H9 (cell line): Measurements from ENCODE around the gene SETD5. TPM values are rescaled to one million over a fixed set of nuclear protein-coding genes. Genes with fewer than 3 reads are reported as not detected.

Experiments
- DNase-seq: peaks from one replicate; pipeline ENCODE4 v3.0.0-alpha.2; 2017
- H2AFZ ChIP-seq: one replicate; pipeline ENCODE4 v1.6.1; 2013; ENCODE audit warnings: mild to moderate bottlenecking, low read length, control low read depth, moderate library complexity
- H2AK5ac ChIP-seq: 2 replicates; pipeline ENCODE4 v1.6.1; 2013; ENCODE audit warnings: low read length, control low read depth, mixed read lengths; ENCODE audit not compliant: insufficient read length
- H2BK120ac ChIP-seq: one replicate; pipeline ENCODE4 v1.6.1; 2013; ENCODE audit warnings: low read depth, mild to moderate bottlenecking, low read length, control low read depth, inconsistent platforms; ENCODE audit not compliant: poor library complexity, severe bottlenecking
- H2BK12ac ChIP-seq: 2 replicates; pipeline ENCODE4 v1.6.1; 2013; ENCODE audit warnings: low read length, control low read depth, mixed read lengths, low read depth; ENCODE audit not compliant: insufficient read length
- H2BK15ac ChIP-seq: 2 replicates; pipeline ENCODE4 v1.6.1; 2013; ENCODE audit warnings: low read depth, low read length, control low read depth
- H2BK20ac ChIP-seq: one replicate; pipeline ENCODE4 v1.6.1; 2013; ENCODE audit warnings: low read depth, mild to moderate bottlenecking, low read length, control low read depth, inconsistent platforms; ENCODE audit not compliant: poor library complexity, severe bottlenecking
- H2BK5ac ChIP-seq: 2 replicates; pipeline ENCODE4 v1.6.1; 2013; ENCODE audit warnings: low read length, control low read depth, mixed read lengths; ENCODE audit not compliant: insufficient read length
- H3K14ac ChIP-seq: 2 replicates; pipeline ENCODE4 v1.6.1; 2013; ENCODE audit warnings: low read length, control low read depth; ENCODE audit not compliant: insufficient read depth
- H3K18ac ChIP-seq: 2 replicates; pipeline ENCODE4 v1.6.1; 2013; ENCODE audit warnings: low read depth, mild to moderate bottlenecking, mixed read lengths, low read length, control low read depth; ENCODE audit not compliant: insufficient read length
- H3K23ac ChIP-seq: 2 replicates; pipeline ENCODE4 v1.6.1; 2013; ENCODE audit warnings: low read length, control low read depth, mixed read lengths, low read depth; ENCODE audit not compliant: insufficient read length
- H3K23me2 ChIP-seq: 2 replicates; pipeline ENCODE4 v1.6.1; 2013; ENCODE audit warnings: low read depth, mild to moderate bottlenecking, mixed read lengths, low read length, control low read depth; ENCODE audit not compliant: insufficient read length, poor library complexity, severe bottlenecking
- H3K27ac ChIP-seq: 2 replicates; pipeline ENCODE4 v1.5.1; 2013; ENCODE audit warnings: low read length, control low read depth, mixed read lengths, low read depth; ENCODE audit not compliant: insufficient read length
- H3K27me3 ChIP-seq: 2 replicates; pipeline ENCODE4 v1.6.1; 2013; ENCODE audit warnings: low read length, control low read depth, inconsistent platforms; ENCODE audit not compliant: insufficient read depth
- H3K4ac ChIP-seq: 2 replicates; pipeline ENCODE4 v1.6.1; 2013; ENCODE audit warnings: low read depth, mild to moderate bottlenecking, control low read depth, inconsistent platforms, low read length, moderate library complexity
- H3K4me1 ChIP-seq: 2 replicates; pipeline ENCODE4 v1.6.1; 2013; ENCODE audit warnings: low read length, control low read depth, inconsistent platforms; ENCODE audit not compliant: insufficient read depth
- H3K4me2 ChIP-seq: 2 replicates; pipeline ENCODE4 v1.6.1; 2013; ENCODE audit warnings: low read length, control low read depth, mixed read lengths; ENCODE audit not compliant: insufficient read length, insufficient read depth
- H3K56ac ChIP-seq: 2 replicates; pipeline ENCODE4 v1.6.1; 2013; ENCODE audit warnings: low read depth, mild to moderate bottlenecking, mixed read lengths, low read length, control low read depth; ENCODE audit not compliant: insufficient read length
- H3K79me1 ChIP-seq: 2 replicates; pipeline ENCODE4 v1.6.1; 2013; ENCODE audit warnings: low read depth, mild to moderate bottlenecking, moderate library complexity, low read length, control low read depth, inconsistent platforms; ENCODE audit not compliant: insufficient read depth, poor library complexity, severe bottlenecking
- H3K79me2 ChIP-seq: 2 replicates; pipeline ENCODE4 v1.6.1; 2013; ENCODE audit warnings: low read length, control low read depth, inconsistent platforms; ENCODE audit not compliant: insufficient read depth
- H3K9ac ChIP-seq: 2 replicates; pipeline ENCODE4 v1.6.1; 2013; ENCODE audit warnings: low read length, control low read depth, mixed read lengths; ENCODE audit not compliant: insufficient read length; ENCODE audit errors: extremely low read depth
- H3K9me3 ChIP-seq: one replicate; pipeline ENCODE4 v1.6.1; 2013; ENCODE audit warnings: low read depth, low read length, inconsistent platforms; ENCODE audit not compliant: control insufficient read depth
- H3T11ph ChIP-seq: one replicate; pipeline ENCODE4 v1.6.1; 2013; ENCODE audit warnings: mild to moderate bottlenecking, low read length, control low read depth, inconsistent platforms
- H4K20me1 ChIP-seq: one replicate; pipeline ENCODE4 v1.6.1; 2013; ENCODE audit not compliant: control insufficient read depth, insufficient read length, insufficient read depth
- H4K5ac ChIP-seq: 2 replicates; pipeline ENCODE4 v1.6.1; 2013; ENCODE audit warnings: low read depth, mild to moderate bottlenecking, mixed read lengths, low read length, control low read depth; ENCODE audit not compliant: insufficient read length
- H4K8ac ChIP-seq: replicated peaks from 2 replicates; pipeline ENCODE4 v1.6.1; 2013; ENCODE audit warnings: low read length, control low read depth, mixed read lengths, low read depth; ENCODE audit not compliant: insufficient read length
- H4K91ac ChIP-seq: 2 replicates; pipeline ENCODE4 v1.6.1; 2013; ENCODE audit warnings: low read depth, mild to moderate bottlenecking, moderate library complexity, mixed read lengths, low read length, control low read depth; ENCODE audit not compliant: insufficient read length
- H3K27ac Mint-ChIP-seq, 3 experiments: 2 replicates in 2 of 3; 3 replicates in 1 of 3; pipeline ENCODE4 v1.8.0; 2020 to 2021; ENCODE audit warnings: mixed read lengths in 3 of 3, mild to moderate bottlenecking in 1 of 3, moderate library complexity in 1 of 3
- H3K27me3 Mint-ChIP-seq: 2 replicates; pipeline ENCODE4 v1.8.0; 2021; ENCODE audit warnings: low read depth, mild to moderate bottlenecking, moderate library complexity, mixed read lengths
- H3K36me3 Mint-ChIP-seq, 3 experiments: 2 replicates in 2 of 3; 3 replicates in 1 of 3; pipeline ENCODE4 v1.8.0; 2020 to 2021; ENCODE audit warnings: low read depth in 3 of 3, mixed read lengths in 3 of 3; ENCODE audit not compliant: insufficient read depth in 1 of 3
- H3K4me1 Mint-ChIP-seq, 2 experiments: 2 replicates each; pipeline ENCODE4 v1.8.0; 2020; ENCODE audit warnings: mixed read lengths in 2 of 2
- H3K4me3 Mint-ChIP-seq, 2 experiments: 2 replicates in 1 of 2; 3 replicates in 1 of 2; pipeline ENCODE4 v1.8.0; 2020 to 2021; ENCODE audit warnings: mild to moderate bottlenecking in 2 of 2, mixed read lengths in 2 of 2, moderate library complexity in 1 of 2
- H3K9me3 Mint-ChIP-seq, 2 experiments: 2 replicates in 1 of 2; 3 replicates in 1 of 2; pipeline ENCODE4 v1.8.0; 2020; ENCODE audit warnings: mild to moderate bottlenecking in 2 of 2, mixed read lengths in 2 of 2, moderate library complexity in 1 of 2
- WGBS: extraction: QIAGEN DNeasy Blood & Tissue Kit; methylation state at CpG from one replicate; pipeline ENCODE4 v1.1.7; 2013; ENCODE audit warnings: missing lambda C conversion rate, low lambda C conversion rate, mixed read lengths; ENCODE audit not compliant: insufficient read length; ENCODE audit errors: extremely low coverage; 5-methylcytosine and 5-hydroxymethylcytosine counted together
- total RNA-seq: library from RNA; stranded (reverse); gene quantifications from 2 replicates; pipeline ENCODE4 v1.2.1, GENCODE V29; 2021
- TF ChIP-seq, protein P1 (sequence below): fragments of 200-600 bp; sonication (generic); conservative IDR thresholded peaks from 3 replicates; pipeline ENCODE4 v1.8.0; 2021; ENCODE audit warnings: antibody characterized with exemption, mild to moderate bottlenecking

Gene SETD5
- total RNA-seq, 1 experiment from 2014 or later: 207 TPM

DNA sequence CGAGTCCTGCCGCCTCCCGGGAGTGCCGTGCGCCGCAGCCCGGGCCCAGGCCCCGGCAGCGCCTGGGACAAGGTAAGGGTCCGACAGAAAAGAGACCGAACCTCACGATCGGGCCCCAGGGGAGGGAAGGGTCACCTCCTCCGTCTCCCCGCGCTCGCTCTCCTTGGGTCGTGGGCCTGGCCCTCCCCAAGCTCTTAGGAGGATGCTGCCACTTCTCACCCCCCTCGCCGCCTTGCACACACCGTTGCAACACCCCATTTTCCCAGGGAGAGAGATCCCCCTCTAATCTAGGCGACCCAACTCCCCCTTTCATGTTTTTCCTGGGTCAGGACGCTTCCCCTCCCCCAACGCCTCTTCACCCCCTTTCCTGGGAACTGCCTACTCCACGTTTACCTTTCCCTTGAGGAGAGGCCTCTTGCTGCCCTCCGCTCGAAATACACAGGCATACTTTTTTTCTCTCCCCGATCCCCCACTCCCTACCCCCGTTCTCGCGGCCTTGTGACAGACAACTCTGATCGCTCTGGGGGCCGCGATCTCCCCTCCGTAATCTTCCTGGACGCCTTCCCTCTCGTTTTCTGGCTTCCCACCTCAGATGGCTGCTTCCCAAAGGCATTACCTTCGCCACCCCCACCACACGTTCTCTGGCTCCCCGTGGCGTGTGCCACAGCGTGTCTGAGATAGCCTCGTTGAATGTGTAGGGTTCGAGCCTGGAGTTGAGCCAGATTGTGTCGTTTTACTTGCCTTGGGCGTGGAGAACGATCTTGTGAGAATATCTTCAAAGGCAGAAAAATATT lies 688 bp downstream of the SETD5 start:
- peak overlapping the region; percentile 75 for H3K27ac ChIP-seq
- peak overlapping the region; percentile 93 for H4K5ac ChIP-seq
- no peak overlapping the region for H2BK120ac ChIP-seq
- peaks cover 25 to 41% (median 37%) of the 10 kb centered on the region in 3 experiments for H3K36me3 Mint-ChIP-seq
- peak overlapping the region; percentile 89 for H3K18ac ChIP-seq
- no peak overlapping the region for H2BK20ac ChIP-seq
- no peaks in the 10 kb centered on the region for H3K9me3 ChIP-seq
- H2AFZ ChIP-seq: no peak overlapping the region
- no CpG with 5 or more reads among the region's 47 CpGs for WGBS
- peak overlapping the region; percentile 99 for H3K14ac ChIP-seq
- H4K20me1 ChIP-seq: peaks cover 2% of the 10 kb centered on the region
- peak overlapping the region; percentile 97 for H3K4me2 ChIP-seq
- peak overlapping the region; percentile 96 for H3K23ac ChIP-seq
- peak overlapping the region; percentile 31 for H3K56ac ChIP-seq
- no peak overlapping the region for H2AK5ac ChIP-seq
- H2BK5ac ChIP-seq: peak overlapping the region; percentile 84
- peaks cover 4% of the 10 kb centered on the region; the same call in 1 of the 2 replicates for H3K4me1 ChIP-seq
- H3K27me3 ChIP-seq: no peaks in the 10 kb centered on the region
- H4K8ac ChIP-seq: no peak overlapping the region
- peak overlapping the region; percentile 97 for H3K9ac ChIP-seq
- peaks cover 58 to 63% of the 10 kb centered on the region in 2 experiments for H3K4me1 Mint-ChIP-seq
- H2BK15ac ChIP-seq: no peak overlapping the region; the same call in 1 of the 2 replicates
- H3K79me1 ChIP-seq: no peaks in the 10 kb centered on the region
- peaks cover 16% of the 10 kb centered on the region for H3K23me2 ChIP-seq
- H4K91ac ChIP-seq: peak overlapping the region; percentile 75
- no peaks in the 10 kb centered on the region for H3K27me3 Mint-ChIP-seq
- TF ChIP-seq, protein P1, sequence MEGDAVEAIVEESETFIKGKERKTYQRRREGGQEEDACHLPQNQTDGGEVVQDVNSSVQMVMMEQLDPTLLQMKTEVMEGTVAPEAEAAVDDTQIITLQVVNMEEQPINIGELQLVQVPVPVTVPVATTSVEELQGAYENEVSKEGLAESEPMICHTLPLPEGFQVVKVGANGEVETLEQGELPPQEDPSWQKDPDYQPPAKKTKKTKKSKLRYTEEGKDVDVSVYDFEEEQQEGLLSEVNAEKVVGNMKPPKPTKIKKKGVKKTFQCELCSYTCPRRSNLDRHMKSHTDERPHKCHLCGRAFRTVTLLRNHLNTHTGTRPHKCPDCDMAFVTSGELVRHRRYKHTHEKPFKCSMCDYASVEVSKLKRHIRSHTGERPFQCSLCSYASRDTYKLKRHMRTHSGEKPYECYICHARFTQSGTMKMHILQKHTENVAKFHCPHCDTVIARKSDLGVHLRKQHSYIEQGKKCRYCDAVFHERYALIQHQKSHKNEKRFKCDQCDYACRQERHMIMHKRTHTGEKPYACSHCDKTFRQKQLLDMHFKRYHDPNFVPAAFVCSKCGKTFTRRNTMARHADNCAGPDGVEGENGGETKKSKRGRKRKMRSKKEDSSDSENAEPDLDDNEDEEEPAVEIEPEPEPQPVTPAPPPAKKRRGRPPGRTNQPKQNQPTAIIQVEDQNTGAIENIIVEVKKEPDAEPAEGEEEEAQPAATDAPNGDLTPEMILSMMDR: no peak
- peak overlapping the region; percentile 99 for H3K4me3 Mint-ChIP-seq
- peak; percentile 34 for DNase-seq
- peak overlapping the region; percentile 97 to 99 (median 98) for H3K27ac Mint-ChIP-seq
- peak overlapping the region; percentile 38 for H3T11ph ChIP-seq
- peaks cover 70% of the 10 kb centered on the region for H3K79me2 ChIP-seq
- peak overlapping the region; percentile 34 for H3K4ac ChIP-seq
- H3K9me3 Mint-ChIP-seq: no peaks in the 10 kb centered on the region; a peak in 1 of 5 replicates
- peak overlapping the region; percentile 65 for H2BK12ac ChIP-seq
